ENCODE measurements around the gene TSPAN18. TPM values are rescaled to one million over a fixed set of nuclear protein-coding genes. Genes with fewer than 3 reads are reported as not detected.

Gene TSPAN18
- total and polyA plus RNA-seq, 3 donors from 2014 or later, result 2.1 to 11.1 (median 5.0) TPM

DNA sequence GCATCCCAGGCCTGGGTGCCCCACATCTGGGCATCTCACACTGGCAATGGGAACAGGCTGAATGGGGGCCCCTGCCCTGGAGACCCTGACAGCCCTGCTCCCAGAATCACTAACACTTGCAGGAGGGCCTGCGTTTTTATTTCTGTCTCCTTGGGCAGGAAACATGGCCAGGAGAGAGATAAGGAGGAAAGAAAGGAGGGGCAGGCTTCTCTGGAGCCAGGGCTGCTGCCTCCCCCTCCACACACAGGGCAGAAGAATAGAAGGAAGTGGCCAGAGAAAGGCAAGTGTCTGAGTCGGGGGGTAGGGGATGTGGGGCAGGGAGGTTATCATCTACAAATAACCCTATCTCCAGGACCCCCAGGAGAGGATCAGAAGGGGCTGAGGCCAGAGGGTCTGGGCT is 25.5 kb upstream of the TSPAN18 start:
- no peaks in the 10 kb centered on the region for H3K9me3 ChIP-seq
- TF ChIP-seq POLR2A (IDR thresholded peaks at IDR 0.05), result no peak
- TF ChIP-seq, protein P1, sequence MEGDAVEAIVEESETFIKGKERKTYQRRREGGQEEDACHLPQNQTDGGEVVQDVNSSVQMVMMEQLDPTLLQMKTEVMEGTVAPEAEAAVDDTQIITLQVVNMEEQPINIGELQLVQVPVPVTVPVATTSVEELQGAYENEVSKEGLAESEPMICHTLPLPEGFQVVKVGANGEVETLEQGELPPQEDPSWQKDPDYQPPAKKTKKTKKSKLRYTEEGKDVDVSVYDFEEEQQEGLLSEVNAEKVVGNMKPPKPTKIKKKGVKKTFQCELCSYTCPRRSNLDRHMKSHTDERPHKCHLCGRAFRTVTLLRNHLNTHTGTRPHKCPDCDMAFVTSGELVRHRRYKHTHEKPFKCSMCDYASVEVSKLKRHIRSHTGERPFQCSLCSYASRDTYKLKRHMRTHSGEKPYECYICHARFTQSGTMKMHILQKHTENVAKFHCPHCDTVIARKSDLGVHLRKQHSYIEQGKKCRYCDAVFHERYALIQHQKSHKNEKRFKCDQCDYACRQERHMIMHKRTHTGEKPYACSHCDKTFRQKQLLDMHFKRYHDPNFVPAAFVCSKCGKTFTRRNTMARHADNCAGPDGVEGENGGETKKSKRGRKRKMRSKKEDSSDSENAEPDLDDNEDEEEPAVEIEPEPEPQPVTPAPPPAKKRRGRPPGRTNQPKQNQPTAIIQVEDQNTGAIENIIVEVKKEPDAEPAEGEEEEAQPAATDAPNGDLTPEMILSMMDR (IDR thresholded peaks at IDR 0.05), result no peak
- DNase-seq, result no peak
- WGBS, 2 donors, result 29 to 40% methylated on average over 2 of the region's 2 CpGs
- no peaks in the 10 kb centered on the region for H3K36me3 ChIP-seq (ENCODE audit: low read depth, missing control alignments)
- intact Hi-C loops (cut with DNase I; ENCODE audit: low total_unique reads), result no loop called here
- H3K4me3 ChIP-seq, result no peak overlapping the region
- H3K4me1 ChIP-seq, result peaks cover 10% of the 10 kb centered on the region
- no peak overlapping the region for H3K27ac ChIP-seq
- no peaks in the 10 kb centered on the region for H3K27me3 ChIP-seq

DNA sequence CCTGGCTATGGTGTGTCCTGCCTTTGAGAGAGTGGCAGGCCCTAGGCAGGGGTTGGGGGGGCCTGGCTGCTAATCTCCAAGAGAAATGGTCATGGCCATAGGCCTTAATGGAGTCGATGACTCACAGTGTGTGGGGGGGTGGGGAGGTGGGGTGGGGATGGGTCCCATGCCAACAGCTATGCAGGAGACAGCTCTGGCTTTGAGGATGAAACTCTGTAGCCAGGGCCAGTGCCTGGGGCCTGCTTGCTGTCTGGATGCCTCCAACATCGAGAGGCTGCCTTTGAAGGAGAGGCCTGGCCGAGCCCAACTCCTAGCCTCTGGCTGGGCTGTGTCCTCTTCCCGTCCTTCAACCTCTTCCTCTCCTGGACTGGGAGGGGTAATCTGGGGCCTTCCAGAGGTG is 23.9 kb upstream of the TSPAN18 start:
- no peak overlapping the region for H3K27ac ChIP-seq
- H3K27me3 ChIP-seq, result no peaks in the 10 kb centered on the region
- no peak for DNase-seq
- intact Hi-C loops (cut with DNase I; ENCODE audit: low total_unique reads), result no loop called here
- H3K4me1 ChIP-seq, result peaks cover 10% of the 10 kb centered on the region
- no peaks in the 10 kb centered on the region for H3K36me3 ChIP-seq (ENCODE audit: low read depth, missing control alignments)
- H3K9me3 ChIP-seq, result no peaks in the 10 kb centered on the region
- TF ChIP-seq, protein P1 (IDR thresholded peaks at IDR 0.05), result no peak
- no peak for TF ChIP-seq POLR2A (IDR thresholded peaks at IDR 0.05)
- no peak overlapping the region for H3K4me3 ChIP-seq
- WGBS, 2 donors, result 32 to 76% methylated on average over 2 to 4 of the region's 4 CpGs

DNA sequence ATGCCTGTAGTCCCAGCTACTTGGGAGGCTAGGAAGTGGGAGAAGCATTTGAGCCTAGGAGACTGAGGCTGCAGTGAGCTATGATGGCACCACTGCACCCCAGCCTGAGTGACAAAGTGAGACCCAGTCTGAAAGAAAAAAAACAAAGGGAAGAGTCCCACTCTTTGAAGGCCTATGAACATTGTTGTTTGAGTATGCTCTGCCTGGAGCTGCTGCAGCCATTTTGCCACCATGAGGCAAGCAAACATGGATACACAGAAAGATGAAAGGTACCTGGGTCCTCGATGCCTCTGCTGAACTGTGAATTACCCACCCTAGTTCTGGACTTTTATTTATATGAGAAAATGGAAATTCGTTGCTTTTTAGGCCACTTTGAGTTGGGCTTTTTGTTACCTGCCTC is 19.7 kb upstream of the TSPAN18 start:
- no peak for TF ChIP-seq POLR2A (IDR thresholded peaks at IDR 0.05)
- TF ChIP-seq, protein P1 (IDR thresholded peaks at IDR 0.05), result no peak
- WGBS, 2 donors, result 88 to 96% methylated on average over 2 of the region's 2 CpGs
- intact Hi-C loops (cut with DNase I; ENCODE audit: low total_unique reads), result no loop called here

DNA sequence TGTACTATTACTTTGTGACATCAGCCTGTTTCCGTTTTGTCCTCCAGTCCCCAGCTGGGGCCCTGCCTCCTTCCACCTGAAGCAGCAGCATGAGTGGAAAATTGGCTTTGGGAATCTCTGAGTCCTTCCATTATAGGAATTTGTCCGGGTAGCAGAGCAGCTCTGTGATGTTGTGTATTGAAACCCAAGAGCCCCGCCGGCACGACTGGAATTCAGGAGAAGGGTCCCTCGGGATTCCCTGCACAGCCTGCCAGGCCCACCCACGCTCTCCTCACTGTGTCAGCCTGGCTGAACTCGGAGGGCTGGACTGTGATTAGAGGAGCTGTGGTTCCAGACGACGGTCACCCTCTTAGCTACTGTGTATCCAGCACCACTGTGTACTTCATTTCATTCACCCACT is 18.8 kb upstream of the TSPAN18 start:
- peak; percentile 59 for DNase-seq
- no peak overlapping the region for H3K27ac ChIP-seq
- no peak overlapping the region for H3K4me3 ChIP-seq
- no peaks in the 10 kb centered on the region for H3K9me3 ChIP-seq
- no peaks in the 10 kb centered on the region for H3K36me3 ChIP-seq (ENCODE audit: low read depth, missing control alignments)
- no peak for TF ChIP-seq POLR2A (IDR thresholded peaks at IDR 0.05)
- TF ChIP-seq, protein P1 (IDR thresholded peaks at IDR 0.05), result no peak
- H3K27me3 ChIP-seq, result no peaks in the 10 kb centered on the region
- no peaks in the 10 kb centered on the region for H3K4me1 ChIP-seq
- intact Hi-C loops (cut with DNase I; ENCODE audit: low total_unique reads), result no loop called here
- 41 to 74% methylated on average over 5 to 10 of the region's 10 CpGs for WGBS, 2 donors

More for the DNA sequence above, 19.7 kb upstream of the TSPAN18 start:
- Histone ChIP-seq H3K27me3 (no peaks in the 10 kb centered on the region), H3K4me3 (no peak overlapping the region), H3K9me3 (no peaks in the 10 kb centered on the region), H3K4me1 (no peaks in the 10 kb centered on the region), H3K27ac (no peak overlapping the region), H3K36me3 (ENCODE audit: low read depth, missing control alignments) (no peaks in the 10 kb centered on the region)
- DNase-seq, result no peak

DNA sequence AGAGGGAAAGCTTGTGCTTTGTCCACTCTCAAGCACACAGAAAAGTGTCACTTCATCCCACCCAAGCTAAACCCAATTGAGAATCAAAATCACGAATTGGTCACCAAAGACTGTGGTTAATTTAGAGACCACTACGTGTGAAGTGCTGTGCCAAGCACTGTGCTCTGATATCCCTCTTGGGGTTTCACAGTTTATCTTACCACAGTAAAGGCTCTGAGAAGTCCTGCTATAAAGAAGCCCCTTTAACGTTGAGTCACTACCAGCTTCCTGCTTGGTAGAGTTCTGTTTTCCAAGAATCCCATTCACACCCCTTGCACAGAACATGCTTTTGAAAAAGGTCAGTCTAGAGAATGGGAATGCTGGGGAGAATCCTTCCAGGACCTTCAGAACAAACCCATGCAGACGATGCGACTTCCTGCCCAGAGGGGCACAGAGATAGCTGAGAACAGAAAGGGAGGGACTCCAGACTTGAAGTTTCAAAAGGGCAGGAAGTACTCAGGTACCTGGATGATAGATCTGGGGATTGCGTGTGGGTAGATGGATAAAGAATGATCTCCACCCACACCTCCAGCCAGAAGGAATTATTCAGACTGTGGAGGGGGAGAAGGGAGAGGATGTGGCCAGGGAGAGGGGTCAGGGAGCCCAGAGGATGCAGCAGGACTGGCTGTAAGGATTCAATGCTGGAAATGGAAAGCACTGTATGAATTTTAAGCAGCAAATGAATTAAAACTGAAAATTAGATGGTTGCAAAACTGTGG is 18.1 kb upstream of the TSPAN18 start:
- Histone ChIP-seq H3K4me1 (no peaks in the 10 kb centered on the region), H3K36me3 (ENCODE audit: low read depth, missing control alignments) (no peaks in the 10 kb centered on the region), H3K4me3 (no peak overlapping the region), H3K9me3 (no peaks in the 10 kb centered on the region), H3K27me3 (no peaks in the 10 kb centered on the region), H3K27ac (no peak overlapping the region)
- TF ChIP-seq POLR2A (IDR thresholded peaks at IDR 0.05), result no peak
- TF ChIP-seq, protein P1 (IDR thresholded peaks at IDR 0.05), result no peak
- no peak for DNase-seq
- WGBS, 2 donors, result 56 to 75% methylated on average over 6 of the region's 6 CpGs
- intact Hi-C loops (cut with DNase I; ENCODE audit: low total_unique reads), result no loop called here
